GM12892 (cell line): ENCODE measurements around the gene SLC38A10.

Source experiments
- DNase-seq: peaks from one replicate; pipeline ENCODE4 v3.0.0; 2011; ENCODE audit not compliant: insufficient read length
- FAIRE-seq: peaks from 2 replicates; lab custom pipeline; 2011; peaks lifted over from hg19 to GRCh38; lab: Jason Lieb, UNC
- POLR2A ChIP-seq: IDR thresholded peaks from 2 replicates; pipeline ENCODE4 v1.6.1; 2011; ENCODE audit warnings: low read depth, low read length, control low read depth
- POLR2AphosphoS5 ChIP-seq: IDR thresholded peaks from 2 replicates; pipeline ENCODE4 v1.6.1; 2011; ENCODE audit warnings: low read depth, low read length, control low read depth
- TAF1 ChIP-seq: IDR thresholded peaks from 2 replicates; pipeline ENCODE4 v1.6.1; 2011; ENCODE audit warnings: low read depth, mild to moderate bottlenecking, control low read depth, low read length, borderline replicate concordance

SLC38A10 gene

GRCh38 chr17:81202318-81202717 lies 92.8 kb downstream of the SLC38A10 start:
- no peak for FAIRE-seq
- TF ChIP-seq POLR2A (no peak), POLR2AphosphoS5 (no peak), TAF1 (no peak)

GRCh38 chr17:81200695-81201580 lies 94.2 kb downstream of the SLC38A10 start:
- DNase-seq (peak; percentile 62), FAIRE-seq (peak; percentile 24)
- no peak for TF ChIP-seq POLR2A
- no peak for TF ChIP-seq POLR2AphosphoS5
- no peak for TF ChIP-seq TAF1

More at GRCh38 chr17:81202318-81202717, 92.8 kb downstream of the SLC38A10 start:
- DNase-seq, result no peak

GRCh38 chr17:81200201-81200600 lies 94.9 kb downstream of the SLC38A10 start:
- DNase-seq, result no peak
- FAIRE-seq, result no peak
- TF ChIP-seq POLR2A (no peak), POLR2AphosphoS5 (no peak)

- no peak for DNase-seq
- TF ChIP-seq POLR2AphosphoS5 (no peak), POLR2A (no peak), TAF1 (no peak)
- no peak for FAIRE-seq
Measured at GRCh38 chr17:81199482-81199830, 95.7 kb downstream of the SLC38A10 start.

- no peak for TF ChIP-seq TAF1
- TF ChIP-seq POLR2AphosphoS5, result no peak
- TF ChIP-seq POLR2A, result no peak
- DNase-seq, result no peak
- FAIRE-seq, result no peak
Measured at GRCh38 chr17:81198826-81199481, 96.2 kb downstream of the SLC38A10 start.

GRCh38 chr17:81197831-81198490 lies 97.1 kb downstream of the SLC38A10 start:
- TF ChIP-seq POLR2A (no peak), POLR2AphosphoS5 (no peak), TAF1 (no peak)
- DNase-seq (no peak), FAIRE-seq (no peak)

GRCh38 chr17:81197409-81197795 lies 97.7 kb downstream of the SLC38A10 start:
- no peak for FAIRE-seq
- TF ChIP-seq TAF1 (no peak), POLR2AphosphoS5 (no peak), POLR2A (no peak)
- DNase-seq, result no peak

- DNase-seq (no peak), FAIRE-seq (no peak)
- TF ChIP-seq TAF1 (no peak), POLR2AphosphoS5 (no peak), POLR2A (no peak)
Measured at GRCh38 chr17:81196505-81197408, 98.3 kb downstream of the SLC38A10 start.

- no peak for DNase-seq
- FAIRE-seq, result no peak
- no peak for TF ChIP-seq POLR2A
- TF ChIP-seq TAF1, result no peak
- no peak for TF ChIP-seq POLR2AphosphoS5
Measured at GRCh38 chr17:81195941-81196495, 99.1 kb downstream of the SLC38A10 start.
